GM06990 (cell line): ENCODE results near the gene RAB18.
"Not testable (repeated sequence)": the region's sequence is repeated elsewhere in the genome, so short reads cannot be mapped to it uniquely, and the experiment has no call there.

Experiments
- DNase-seq: peaks from one replicate; pipeline ENCODE4 v3.0.0-alpha.2; 2011; ENCODE audit not compliant: insufficient read length; ENCODE audit errors: extremely low read depth
- H3K27me3 ChIP-seq: replicated peaks from 2 replicates; pipeline ENCODE4 v1.6.0; 2011; ENCODE audit warnings: low read length; ENCODE audit not compliant: control insufficient read depth, insufficient read depth
- H3K36me3 ChIP-seq: 2 replicates; pipeline ENCODE4 v1.5.1; 2011; ENCODE audit warnings: low read length; ENCODE audit not compliant: control insufficient read depth, insufficient read depth
- H3K4me3 ChIP-seq: replicated peaks from 2 replicates; pipeline ENCODE4 v1.5.1; 2011; ENCODE audit warnings: low read depth, mild to moderate bottlenecking, control low read depth, low read length
- CTCF ChIP-seq: IDR thresholded peaks from 2 replicates; pipeline ENCODE4 v1.5.1; 2011; ENCODE audit warnings: low read length, control low read depth, mild to moderate bottlenecking, inconsistent platforms; ENCODE audit not compliant: insufficient read depth, poor library complexity, severe bottlenecking

Gene RAB18

GRCh38 chr10:27504808-27505460, 830 bp downstream of the RAB18 start:
- no peak for DNase-seq
- Histone ChIP-seq H3K27me3 (no peaks in the 10 kb centered on the region; the same call in 1 of the 2 replicates), H3K4me3 (peak overlapping the region; percentile 81), H3K36me3 (no peaks in the 10 kb centered on the region)
- no peak for TF ChIP-seq CTCF

GRCh38 chr10:27505537-27505936, 1.4 kb downstream of the RAB18 start:
- H3K27me3 ChIP-seq: not testable (repeated sequence)

GRCh38 chr10:27506280-27506679, 2.2 kb downstream of the RAB18 start:
- no peak for TF ChIP-seq CTCF
- no peak overlapping the region for H3K4me3 ChIP-seq
- H3K27me3 ChIP-seq: no peaks in the 10 kb centered on the region
- DNase-seq: no peak
- H3K36me3 ChIP-seq: no peaks in the 10 kb centered on the region

More at GRCh38 chr10:27505537-27505936, 1.4 kb downstream of the RAB18 start:
- H3K36me3 ChIP-seq, DNase-seq: not testable (repeated sequence)
- H3K4me3 ChIP-seq: peak overlapping the region; percentile 38

- H3K36me3 ChIP-seq: peaks cover 1% of the 10 kb centered on the region
- no peak for TF ChIP-seq CTCF
- H3K27me3 ChIP-seq: no peaks in the 10 kb centered on the region
These were observed 8.4 kb downstream of the RAB18 start for GRCh38 chr10:27512548-27512947.

GRCh38 chr10:27513451-27514191, 9.5 kb downstream of the RAB18 start:
- Histone ChIP-seq H3K36me3 (peaks cover 1% of the 10 kb centered on the region), H3K4me3 (no peak overlapping the region), H3K27me3 (no peaks in the 10 kb centered on the region)
- TF ChIP-seq CTCF: no peak
- DNase-seq: no peak

More at GRCh38 chr10:27512548-27512947, 8.4 kb downstream of the RAB18 start:
- no peak for DNase-seq
- no peak overlapping the region for H3K4me3 ChIP-seq

- peaks cover 1% of the 10 kb centered on the region for H3K36me3 ChIP-seq
- H3K27me3 ChIP-seq: no peaks in the 10 kb centered on the region
- H3K4me3 ChIP-seq: no peak overlapping the region
- TF ChIP-seq CTCF: no peak
- no peak for DNase-seq
These were observed 10.1 kb downstream of the RAB18 start for GRCh38 chr10:27514243-27514642.
